HCT116 (cell line): ENCODE results near the gene MRPL21.

Experiments used
- EZH2 ChIP-seq: fragments of 200-600 bp; sonication (generic); IDR thresholded peaks from 2 replicates; pipeline ENCODE4 v1.6.1; 2017; ENCODE audit warnings: antibody characterized with exemption, mixed run types
- POLR2A ChIP-seq: IDR thresholded peaks from 2 replicates; pipeline ENCODE4 v1.7.0; 2011; ENCODE audit warnings: borderline replicate concordance; ENCODE audit not compliant: insufficient read depth, insufficient read length; ENCODE audit errors: extremely low read depth
- RAD21 ChIP-seq: IDR thresholded peaks from 2 replicates; pipeline ENCODE4 v1.6.1; 2012; ENCODE audit warnings: low read depth, mild to moderate bottlenecking
- YY1 ChIP-seq: IDR thresholded peaks from 2 replicates; pipeline ENCODE4 v1.6.1; 2011; ENCODE audit warnings: low read length, low read depth, moderate library complexity, mild to moderate bottlenecking; ENCODE audit not compliant: insufficient replicate concordance; ENCODE audit errors: extremely low read depth
- ZFX ChIP-seq: fragments of 450-650 bp; IDR thresholded peaks from 2 replicates; pipeline ENCODE4 v1.6.1; 2017
- TF ChIP-seq, protein P1 (sequence below), 3 experiments: fragments of 200-600 bp in 1 of 3; sonication (generic) in 1 of 3; IDR thresholded peaks in 2 of 3; conservative IDR thresholded peaks in 1 of 3; 2 replicates each; pipeline ENCODE4 v1.5.1; 2012 to 2017; ENCODE audit warnings: low read depth in 2 of 3, low read length in 2 of 3, antibody characterized with exemption in 1 of 3, borderline replicate concordance in 1 of 3, control low read depth in 1 of 3, mild to moderate bottlenecking in 1 of 3, mixed read lengths in 1 of 3, mixed run types in 1 of 3, moderate library complexity in 1 of 3; ENCODE audit not compliant: insufficient read depth in 1 of 3
- TF ChIP-seq, protein P2 (sequence below): IDR thresholded peaks from 2 replicates; pipeline ENCODE4 v1.6.1; 2012; ENCODE audit warnings: low read depth
- TF ChIP-seq, protein P3 (sequence below): IDR thresholded peaks from 2 replicates; pipeline ENCODE4 v1.6.1; 2012
- TF ChIP-seq, protein P4 (sequence below): IDR thresholded peaks from 2 replicates; pipeline ENCODE4 v1.6.1; 2011; ENCODE audit warnings: mild to moderate bottlenecking, low read length, moderate library complexity; ENCODE audit not compliant: insufficient replicate concordance; ENCODE audit errors: extremely low read depth

DNA sequence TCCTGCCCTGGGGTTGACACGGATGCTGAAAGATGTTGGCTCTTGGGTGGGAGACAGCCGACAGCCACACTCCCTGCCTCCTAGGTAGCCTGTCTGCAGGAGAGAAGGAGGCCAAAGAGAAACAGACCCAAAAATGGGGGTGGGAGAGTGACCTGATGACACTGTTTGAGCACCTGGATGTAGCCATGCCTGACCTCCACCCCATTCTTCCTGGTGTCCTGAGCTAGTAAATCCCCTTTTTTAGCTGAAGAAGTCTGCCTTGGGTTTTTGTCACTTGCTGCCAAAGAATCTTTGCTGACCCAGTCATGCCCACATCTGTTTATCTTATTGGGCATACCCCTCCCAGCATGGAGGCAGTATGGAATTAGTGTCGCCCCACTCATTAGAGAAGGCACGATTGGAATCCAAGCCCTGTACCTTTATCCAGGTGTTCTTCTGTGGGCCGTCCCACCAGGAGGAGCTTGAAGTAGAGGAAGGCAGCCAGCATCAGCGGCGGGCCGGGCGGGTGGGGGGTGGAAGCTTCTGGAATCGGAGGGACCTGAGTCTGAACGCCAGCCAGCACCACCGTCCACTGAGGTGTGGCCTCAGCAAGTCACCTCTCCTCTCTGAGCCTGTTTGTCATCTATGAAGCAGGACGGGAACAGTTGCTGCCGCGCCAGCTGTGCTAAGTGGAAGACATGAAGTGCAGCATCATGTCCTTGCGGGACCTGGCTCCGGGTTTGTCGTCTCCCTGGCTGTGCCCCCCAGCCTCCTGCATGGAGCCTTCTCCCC, 37.9 kb upstream of the MRPL21 start:
- TF ChIP-seq, protein P1, sequence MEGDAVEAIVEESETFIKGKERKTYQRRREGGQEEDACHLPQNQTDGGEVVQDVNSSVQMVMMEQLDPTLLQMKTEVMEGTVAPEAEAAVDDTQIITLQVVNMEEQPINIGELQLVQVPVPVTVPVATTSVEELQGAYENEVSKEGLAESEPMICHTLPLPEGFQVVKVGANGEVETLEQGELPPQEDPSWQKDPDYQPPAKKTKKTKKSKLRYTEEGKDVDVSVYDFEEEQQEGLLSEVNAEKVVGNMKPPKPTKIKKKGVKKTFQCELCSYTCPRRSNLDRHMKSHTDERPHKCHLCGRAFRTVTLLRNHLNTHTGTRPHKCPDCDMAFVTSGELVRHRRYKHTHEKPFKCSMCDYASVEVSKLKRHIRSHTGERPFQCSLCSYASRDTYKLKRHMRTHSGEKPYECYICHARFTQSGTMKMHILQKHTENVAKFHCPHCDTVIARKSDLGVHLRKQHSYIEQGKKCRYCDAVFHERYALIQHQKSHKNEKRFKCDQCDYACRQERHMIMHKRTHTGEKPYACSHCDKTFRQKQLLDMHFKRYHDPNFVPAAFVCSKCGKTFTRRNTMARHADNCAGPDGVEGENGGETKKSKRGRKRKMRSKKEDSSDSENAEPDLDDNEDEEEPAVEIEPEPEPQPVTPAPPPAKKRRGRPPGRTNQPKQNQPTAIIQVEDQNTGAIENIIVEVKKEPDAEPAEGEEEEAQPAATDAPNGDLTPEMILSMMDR (IDR thresholded peaks at IDR 0.05 in 2 of 3, conservative IDR thresholded peaks at IDR 0.05 in 1 of 3; ENCODE audit: borderline replicate concordance in 1 of 3, insufficient read depth in 1 of 3, low read depth in 2 of 3, low read length in 2 of 3): no peak
- no peak for TF ChIP-seq POLR2A
- TF ChIP-seq, protein P2, sequence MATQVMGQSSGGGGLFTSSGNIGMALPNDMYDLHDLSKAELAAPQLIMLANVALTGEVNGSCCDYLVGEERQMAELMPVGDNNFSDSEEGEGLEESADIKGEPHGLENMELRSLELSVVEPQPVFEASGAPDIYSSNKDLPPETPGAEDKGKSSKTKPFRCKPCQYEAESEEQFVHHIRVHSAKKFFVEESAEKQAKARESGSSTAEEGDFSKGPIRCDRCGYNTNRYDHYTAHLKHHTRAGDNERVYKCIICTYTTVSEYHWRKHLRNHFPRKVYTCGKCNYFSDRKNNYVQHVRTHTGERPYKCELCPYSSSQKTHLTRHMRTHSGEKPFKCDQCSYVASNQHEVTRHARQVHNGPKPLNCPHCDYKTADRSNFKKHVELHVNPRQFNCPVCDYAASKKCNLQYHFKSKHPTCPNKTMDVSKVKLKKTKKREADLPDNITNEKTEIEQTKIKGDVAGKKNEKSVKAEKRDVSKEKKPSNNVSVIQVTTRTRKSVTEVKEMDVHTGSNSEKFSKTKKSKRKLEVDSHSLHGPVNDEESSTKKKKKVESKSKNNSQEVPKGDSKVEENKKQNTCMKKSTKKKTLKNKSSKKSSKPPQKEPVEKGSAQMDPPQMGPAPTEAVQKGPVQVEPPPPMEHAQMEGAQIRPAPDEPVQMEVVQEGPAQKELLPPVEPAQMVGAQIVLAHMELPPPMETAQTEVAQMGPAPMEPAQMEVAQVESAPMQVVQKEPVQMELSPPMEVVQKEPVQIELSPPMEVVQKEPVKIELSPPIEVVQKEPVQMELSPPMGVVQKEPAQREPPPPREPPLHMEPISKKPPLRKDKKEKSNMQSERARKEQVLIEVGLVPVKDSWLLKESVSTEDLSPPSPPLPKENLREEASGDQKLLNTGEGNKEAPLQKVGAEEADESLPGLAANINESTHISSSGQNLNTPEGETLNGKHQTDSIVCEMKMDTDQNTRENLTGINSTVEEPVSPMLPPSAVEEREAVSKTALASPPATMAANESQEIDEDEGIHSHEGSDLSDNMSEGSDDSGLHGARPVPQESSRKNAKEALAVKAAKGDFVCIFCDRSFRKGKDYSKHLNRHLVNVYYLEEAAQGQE: no peak
- TF ChIP-seq YY1: no peak
- TF ChIP-seq RAD21: no peak
- TF ChIP-seq, protein P3, sequence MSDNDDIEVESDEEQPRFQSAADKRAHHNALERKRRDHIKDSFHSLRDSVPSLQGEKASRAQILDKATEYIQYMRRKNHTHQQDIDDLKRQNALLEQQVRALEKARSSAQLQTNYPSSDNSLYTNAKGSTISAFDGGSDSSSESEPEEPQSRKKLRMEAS: no peak
- no peak for TF ChIP-seq ZFX
- no peak for TF ChIP-seq EZH2
- TF ChIP-seq, protein P4, sequence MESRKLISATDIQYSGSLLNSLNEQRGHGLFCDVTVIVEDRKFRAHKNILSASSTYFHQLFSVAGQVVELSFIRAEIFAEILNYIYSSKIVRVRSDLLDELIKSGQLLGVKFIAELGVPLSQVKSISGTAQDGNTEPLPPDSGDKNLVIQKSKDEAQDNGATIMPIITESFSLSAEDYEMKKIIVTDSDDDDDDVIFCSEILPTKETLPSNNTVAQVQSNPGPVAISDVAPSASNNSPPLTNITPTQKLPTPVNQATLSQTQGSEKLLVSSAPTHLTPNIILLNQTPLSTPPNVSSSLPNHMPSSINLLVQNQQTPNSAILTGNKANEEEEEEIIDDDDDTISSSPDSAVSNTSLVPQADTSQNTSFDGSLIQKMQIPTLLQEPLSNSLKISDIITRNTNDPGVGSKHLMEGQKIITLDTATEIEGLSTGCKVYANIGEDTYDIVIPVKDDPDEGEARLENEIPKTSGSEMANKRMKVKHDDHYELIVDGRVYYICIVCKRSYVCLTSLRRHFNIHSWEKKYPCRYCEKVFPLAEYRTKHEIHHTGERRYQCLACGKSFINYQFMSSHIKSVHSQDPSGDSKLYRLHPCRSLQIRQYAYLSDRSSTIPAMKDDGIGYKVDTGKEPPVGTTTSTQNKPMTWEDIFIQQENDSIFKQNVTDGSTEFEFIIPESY: no peak
